WTC11 (cell line): ENCODE data around the gene USP49.

Experiments
- CTCF ChIP-seq: fragments of 200-600 bp; IDR thresholded peaks from 2 replicates; pipeline ENCODE4 v1.8.0; 2022; ENCODE audit warnings: antibody characterized with exemption
- ELF4 ChIP-seq: sonication (generic); formaldehyde crosslinking; IDR thresholded peaks from 2 replicates; pipeline ENCODE4 v1.8.1; 2022; ENCODE audit warnings: low read depth, mild to moderate bottlenecking, moderate library complexity, missing genetic modification reagents
- FOXJ3 ChIP-seq: sonication (generic); formaldehyde crosslinking; IDR thresholded peaks from 2 replicates; pipeline ENCODE4 v1.9.0; 2021; ENCODE audit warnings: missing genetic modification reagents, mild to moderate bottlenecking, borderline replicate concordance
- NFYB ChIP-seq: sonication (generic); formaldehyde crosslinking; conservative IDR thresholded peaks from 2 replicates; pipeline ENCODE4 v1.8.0; 2022; ENCODE audit warnings: low read depth, missing genetic modification reagents
- ZNF317 ChIP-seq: sonication (generic); formaldehyde crosslinking; IDR thresholded peaks from 2 replicates; pipeline ENCODE4 v1.8.1; 2023; ENCODE audit warnings: low read depth, mild to moderate bottlenecking, moderate library complexity, missing genetic modification reagents, borderline replicate concordance
- ZNF416 ChIP-seq: fragments of 250-450 bp; sonication (Bioruptor Pico); IDR thresholded peaks from 2 replicates; pipeline ENCODE4 v1.9.0; 2021; ENCODE audit warnings: mild to moderate bottlenecking, inconsistent platforms
- TF ChIP-seq, protein P1 (sequence below): fragments of 250-450 bp; sonication (Bioruptor Pico); IDR thresholded peaks from 2 replicates; pipeline ENCODE4 v2.1.2; 2022; ENCODE audit warnings: mild to moderate bottlenecking, moderate library complexity

GRCh38 chr6:41813956-41814355 is 81.2 kb downstream of the USP49 start:
- TF ChIP-seq ZNF416 (CRISPR knock-in tag), result no peak
- no peak for TF ChIP-seq ZNF317 (CRISPR knock-in tag)
- no peak for TF ChIP-seq CTCF
- TF ChIP-seq NFYB (CRISPR knock-in tag), result no peak
- TF ChIP-seq FOXJ3 (CRISPR knock-in tag), result no peak
- TF ChIP-seq, protein P1, sequence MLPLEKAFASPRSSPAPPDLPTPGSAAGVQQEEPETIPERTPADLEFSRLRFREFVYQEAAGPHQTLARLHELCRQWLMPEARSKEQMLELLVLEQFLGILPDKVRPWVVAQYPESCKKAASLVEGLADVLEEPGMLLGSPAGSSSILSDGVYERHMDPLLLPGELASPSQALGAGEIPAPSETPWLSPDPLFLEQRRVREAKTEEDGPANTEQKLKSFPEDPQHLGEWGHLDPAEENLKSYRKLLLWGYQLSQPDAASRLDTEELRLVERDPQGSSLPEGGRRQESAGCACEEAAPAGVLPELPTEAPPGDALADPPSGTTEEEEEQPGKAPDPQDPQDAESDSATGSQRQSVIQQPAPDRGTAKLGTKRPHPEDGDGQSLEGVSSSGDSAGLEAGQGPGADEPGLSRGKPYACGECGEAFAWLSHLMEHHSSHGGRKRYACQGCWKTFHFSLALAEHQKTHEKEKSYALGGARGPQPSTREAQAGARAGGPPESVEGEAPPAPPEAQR (CRISPR knock-in tag), result no peak
- TF ChIP-seq ELF4 (CRISPR knock-in tag), result no peak
